Ishikawa (cell line): ENCODE results near the gene SMIM7.

ENCODE experiments used
- EP300 ChIP-seq: IDR thresholded peaks from 2 replicates; pipeline ENCODE4 v1.6.1; 2012; ENCODE audit warnings: borderline replicate concordance
- RAD21 ChIP-seq: IDR thresholded peaks from 2 replicates; pipeline ENCODE4 v1.6.1; 2012; ENCODE audit warnings: low read depth
- REST ChIP-seq: IDR thresholded peaks from 2 replicates; pipeline ENCODE4 v1.6.1; 2012; ENCODE audit warnings: low read depth, mild to moderate bottlenecking
- TAF1 ChIP-seq: IDR thresholded peaks from 2 replicates; pipeline ENCODE4 v1.6.1; 2012; ENCODE audit warnings: low read depth, mild to moderate bottlenecking
- TEAD4 ChIP-seq: IDR thresholded peaks from 2 replicates; pipeline ENCODE4 v1.6.1; 2012
- YY1 ChIP-seq: IDR thresholded peaks from 2 replicates; pipeline ENCODE4 v1.6.1; 2012; ENCODE audit warnings: low read depth

- TF ChIP-seq REST (no peak), YY1 (no peak), TAF1 (no peak), RAD21 (no peak), EP300 (no peak), TEAD4 (no peak)
These were observed 30.8 kb downstream of the SMIM7 start for GRCh38 chr19:16628984-16629691.
